GM19239 (cell line): Measurements from ENCODE around the gene CLTB.

Experiments used
- DNase-seq: peaks from one replicate; pipeline ENCODE4 v3.0.0; 2011; ENCODE audit warnings: low spot score; ENCODE audit not compliant: insufficient read length
- FAIRE-seq: peaks from 2 replicates; lab custom pipeline; 2011; peaks lifted over from hg19 to GRCh38; lab: Jason Lieb, UNC

Gene CLTB

DNA sequence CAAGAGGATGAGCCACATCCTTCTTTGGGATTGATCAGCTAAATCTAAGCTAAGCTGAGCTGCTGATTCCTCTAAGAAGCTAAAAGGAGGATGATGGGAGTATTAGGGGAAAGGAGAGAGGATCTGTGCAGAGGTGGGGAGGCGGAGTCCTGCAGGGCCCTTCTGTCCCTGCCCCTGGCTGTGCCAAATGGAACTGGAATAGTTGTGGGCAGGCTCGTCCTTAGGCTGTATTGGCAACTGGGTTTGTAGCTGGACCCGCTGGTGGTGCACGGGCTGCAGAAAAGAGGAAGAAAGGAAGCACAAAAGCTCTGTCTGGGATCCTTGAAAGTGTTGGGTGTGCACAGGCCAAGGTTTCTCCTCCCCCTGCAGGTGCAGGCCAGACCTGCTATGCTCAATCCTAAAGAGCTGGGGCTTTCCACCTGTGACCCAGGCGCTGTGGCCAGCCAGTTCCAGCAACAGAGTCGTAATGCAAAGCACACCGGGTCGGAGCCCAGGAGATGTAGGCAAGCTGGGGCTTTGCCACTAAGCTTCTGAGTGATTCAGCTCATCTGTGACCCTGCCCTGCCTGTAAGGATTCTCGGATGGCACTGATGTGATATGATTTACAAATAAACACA lies 9.8 kb downstream of the CLTB start:
- DNase-seq = no peak
- FAIRE-seq = no peak

DNA sequence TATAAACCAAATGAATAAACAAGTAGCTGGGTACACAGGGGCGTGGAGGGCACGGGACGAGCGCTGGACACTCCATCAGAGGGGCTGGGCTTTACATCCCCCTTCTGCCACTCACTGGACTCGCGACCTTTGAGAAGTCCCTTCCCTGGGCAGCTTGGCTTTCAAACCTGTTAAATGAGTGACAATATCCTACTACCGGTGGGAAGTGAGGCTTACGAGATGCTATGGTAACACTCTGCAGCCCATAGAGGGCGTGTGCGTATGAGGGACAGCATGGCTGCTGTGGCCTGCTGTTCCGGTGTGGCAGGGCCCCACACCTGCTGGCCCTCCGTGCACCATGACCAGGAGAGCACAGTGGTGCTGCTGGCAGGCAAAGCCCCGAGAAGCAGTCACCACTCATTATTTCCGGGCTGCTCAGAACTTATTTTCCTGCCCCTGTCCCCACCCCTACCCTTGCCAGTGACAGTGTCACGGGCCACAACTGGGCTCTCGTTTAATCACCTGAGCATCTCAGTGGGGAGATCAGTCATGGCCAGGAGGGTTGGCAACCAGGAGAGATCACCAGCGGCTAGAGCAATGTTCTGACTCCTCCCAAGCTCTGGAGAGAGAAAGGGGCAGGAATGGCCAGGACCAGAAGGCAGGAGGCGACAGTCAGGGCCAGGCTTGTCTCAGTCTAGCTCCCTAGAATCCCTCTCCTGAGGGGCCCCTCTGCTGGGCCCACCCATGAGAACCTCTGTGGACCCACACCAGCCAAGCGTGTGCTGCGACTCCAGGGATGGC lies 10.5 kb downstream of the CLTB start:
- FAIRE-seq = no peak
- DNase-seq = no peak

DNA sequence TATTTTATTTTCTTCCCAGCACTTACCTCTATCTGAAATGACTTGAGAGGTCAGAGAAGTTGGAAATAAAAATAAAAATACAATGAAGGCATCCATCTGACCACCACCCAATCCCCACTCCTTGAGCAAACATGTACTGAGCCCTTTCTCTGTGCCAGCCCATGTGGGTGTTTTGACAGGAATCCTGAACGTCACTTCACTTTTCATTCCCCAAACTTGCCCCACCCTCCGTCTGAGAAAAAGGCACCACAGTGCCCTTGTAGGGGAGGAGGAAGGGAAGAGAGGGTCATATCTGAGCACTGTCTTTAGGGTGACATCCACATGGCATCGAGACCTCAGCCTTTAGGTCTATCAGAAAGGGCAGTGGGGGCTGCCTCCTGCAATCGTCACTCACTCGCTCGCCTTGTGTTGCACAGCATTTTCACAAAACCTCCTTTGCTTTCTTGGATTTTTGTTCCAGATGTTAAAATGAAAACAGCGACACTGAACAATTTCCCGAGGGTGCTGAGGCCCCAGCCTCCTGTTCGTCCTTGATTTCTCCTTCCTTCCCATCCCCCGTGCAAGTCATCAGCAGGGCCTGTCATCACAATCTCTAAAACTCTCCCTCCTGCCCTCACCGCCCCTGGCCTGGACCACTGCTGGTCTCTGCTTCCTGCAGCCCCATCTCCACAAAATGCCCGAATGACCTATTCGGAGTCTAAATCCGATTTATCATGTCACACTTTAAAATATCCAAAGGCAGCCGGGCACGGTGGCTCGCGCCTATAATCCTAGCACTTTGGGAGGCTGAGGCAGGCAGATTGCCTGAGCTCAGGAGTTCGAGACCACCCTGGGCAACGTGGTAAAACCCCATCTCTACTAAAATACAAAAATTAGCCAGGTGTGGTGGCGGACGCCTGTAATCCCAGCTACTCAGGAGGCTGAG lies 14.8 kb downstream of the CLTB start:
- FAIRE-seq = no peak
- no peak for DNase-seq

GRCh38 chr5:176400382-176401156 lies 15.8 kb downstream of the CLTB start:
- FAIRE-seq (no peak), DNase-seq (no peak)

GRCh38 chr5:176397736-176398420 lies 18.5 kb downstream of the CLTB start:
- no peak for DNase-seq
- no peak for FAIRE-seq

DNA sequence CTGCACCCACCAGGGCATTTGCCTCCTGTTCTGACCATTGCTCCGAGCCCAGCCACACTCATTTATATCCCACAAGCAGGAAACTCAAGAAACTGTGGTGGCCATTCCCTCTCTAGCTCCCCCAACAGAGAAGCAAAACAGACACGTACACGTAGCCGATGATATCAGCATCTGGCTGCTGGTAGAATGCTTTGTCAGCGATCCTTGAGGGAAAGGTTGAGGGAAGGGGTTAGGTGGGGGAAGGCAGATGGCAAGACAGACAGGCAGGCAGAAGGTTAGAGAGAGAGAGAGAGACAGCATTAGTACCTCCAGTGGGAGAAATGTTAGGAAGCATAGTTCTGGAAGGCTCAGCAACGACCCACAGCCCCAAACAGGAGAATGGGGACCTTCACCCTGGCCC lies 20.0 kb downstream of the CLTB start:
- DNase-seq (no peak), FAIRE-seq (no peak)

DNA sequence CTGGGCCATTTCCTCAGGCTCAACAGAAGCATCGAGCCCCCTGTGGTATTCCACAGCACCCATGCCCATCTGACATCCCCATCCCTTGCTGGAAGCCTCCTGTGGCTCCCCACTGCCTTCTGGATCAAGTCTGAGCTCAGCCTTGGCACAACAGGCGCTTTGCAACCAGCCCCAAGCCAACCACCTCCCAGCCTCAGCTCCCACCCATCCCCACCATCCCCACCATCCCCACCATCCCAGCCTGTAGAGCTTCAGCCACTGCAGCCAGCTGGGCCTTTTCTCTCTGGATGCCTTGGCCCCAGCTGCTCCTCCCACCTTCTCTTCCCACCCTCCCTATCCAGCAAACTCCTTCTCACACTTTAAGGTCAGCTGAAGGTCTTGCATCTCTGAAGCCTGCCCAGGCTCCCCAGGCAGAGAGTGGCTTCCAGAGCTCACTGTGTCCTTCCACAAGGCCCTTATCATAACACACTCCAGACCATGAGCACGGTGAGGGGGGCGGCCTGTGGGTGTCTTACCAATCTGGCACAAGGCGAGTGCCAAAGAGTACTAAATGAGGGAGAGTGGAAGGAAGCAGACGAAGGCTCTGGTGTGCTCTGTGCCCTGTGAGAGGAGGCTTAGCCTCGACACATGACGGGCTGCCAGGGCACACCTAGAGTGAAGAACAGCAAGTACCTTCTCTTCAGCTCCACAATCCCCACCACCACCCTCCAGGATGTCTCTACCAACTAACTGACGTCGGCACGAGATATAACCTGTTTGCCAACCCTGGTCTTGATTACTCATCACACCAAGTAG lies 21.3 kb downstream of the CLTB start:
- FAIRE-seq = no peak
- DNase-seq = no peak

GRCh38 chr5:176394096-176394495 lies 22.2 kb downstream of the CLTB start:
- no peak for DNase-seq
- FAIRE-seq = no peak

- FAIRE-seq = no peak
Observed at GRCh38 chr5:176392526-176392925, 23.8 kb downstream of the CLTB start.

GRCh38 chr5:176391999-176392398 lies 24.3 kb downstream of the CLTB start:
- DNase-seq (no peak), FAIRE-seq (no peak)

More at GRCh38 chr5:176392526-176392925, 23.8 kb downstream of the CLTB start:
- DNase-seq = no peak

GRCh38 chr5:176391479-176391878 lies 24.9 kb downstream of the CLTB start:
- no peak for FAIRE-seq
- no peak for DNase-seq

DNA sequence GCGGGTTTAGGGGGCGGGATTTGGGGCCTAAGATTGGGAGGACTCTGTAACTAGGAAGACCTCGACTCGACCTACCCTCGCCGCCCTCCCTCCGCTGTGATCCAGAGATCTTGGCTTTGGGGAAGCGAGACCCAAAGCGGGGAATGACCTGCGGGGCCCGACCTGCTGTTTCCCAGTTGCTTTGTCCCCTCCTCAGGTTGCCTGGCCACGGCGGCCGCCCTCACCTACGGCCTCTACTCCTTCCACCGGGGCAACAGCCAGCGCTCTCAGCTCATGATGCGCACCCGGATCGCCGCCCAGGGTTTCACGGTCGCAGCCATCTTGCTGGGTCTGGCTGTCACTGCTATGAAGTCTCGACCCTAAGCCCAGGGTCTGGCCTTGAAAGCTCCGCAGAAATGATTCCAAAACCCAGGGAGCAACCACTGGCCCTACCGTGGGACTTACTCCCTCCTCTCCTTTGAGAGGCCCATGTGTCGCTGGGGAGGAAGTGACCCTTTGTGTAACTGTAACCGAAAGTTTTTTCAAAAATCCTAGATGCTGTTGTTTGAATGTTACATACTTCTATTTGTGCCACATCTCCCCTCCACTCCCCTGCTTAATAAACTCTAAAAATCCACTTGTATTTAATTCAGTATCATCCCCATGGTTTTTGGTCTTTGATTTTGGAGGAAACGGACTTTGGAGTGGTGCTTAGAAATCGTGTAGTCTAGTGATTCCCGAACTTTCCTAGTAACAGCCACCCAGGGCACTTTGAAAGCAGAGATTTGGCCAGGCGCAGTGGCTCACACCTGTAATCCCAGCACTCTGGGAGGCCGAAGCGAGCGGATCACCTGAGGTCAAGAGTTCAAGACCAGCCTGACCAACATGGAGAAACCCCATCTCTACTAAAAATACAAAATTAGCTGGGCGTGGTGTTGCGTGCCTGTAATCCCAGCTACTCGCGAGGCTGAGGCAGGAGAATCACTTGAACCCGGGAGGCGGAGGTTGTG lies 26.9 kb downstream of the CLTB start:
- FAIRE-seq = no peak
- no peak for DNase-seq

DNA sequence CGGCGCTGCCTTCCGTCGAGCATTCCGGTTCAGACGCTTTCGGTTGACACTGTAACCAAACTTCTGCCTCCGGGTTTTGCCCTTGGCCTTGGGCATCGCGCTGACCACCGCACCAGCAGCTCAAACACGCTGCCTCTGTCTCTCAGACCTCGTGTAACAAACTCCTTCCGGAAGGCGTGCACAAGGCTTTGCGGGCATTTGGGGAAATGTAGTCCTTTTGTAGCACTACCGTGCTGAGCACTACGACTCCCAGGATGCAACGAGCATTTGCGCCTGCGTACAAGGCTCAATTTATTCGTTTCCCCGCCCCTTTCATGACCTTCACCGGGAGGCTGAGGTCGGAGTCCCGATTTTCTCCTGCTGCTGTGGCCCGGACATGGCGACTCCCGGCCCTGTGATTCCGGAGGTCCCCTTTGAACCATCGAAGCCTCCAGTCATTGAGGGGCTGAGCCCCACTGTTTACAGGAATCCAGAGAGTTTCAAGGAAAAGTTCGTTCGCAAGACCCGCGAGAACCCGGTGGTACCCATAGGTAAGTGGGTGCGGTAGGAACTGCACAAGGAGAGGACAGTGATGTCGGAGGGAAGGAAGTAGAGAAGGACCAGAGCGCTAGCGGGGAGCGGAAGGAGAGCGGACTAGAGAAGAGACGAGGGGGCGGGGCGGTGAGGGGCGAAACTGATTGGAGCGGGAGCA lies 27.8 kb downstream of the CLTB start, which contains the start of the genes HIGD2A and NOP16:
Gene HIGD2A (plus strand): TSS at position 308 of the 691 bp plus-strand sequence. CDS start 69 bp downstream, at position 377.
Gene NOP16 (minus strand): TSS at position 155 of the 691 bp plus-strand sequence. CDS start 59 bp downstream, at position 96.
- FAIRE-seq (peak; percentile 98), DNase-seq (peak; percentile 96)

DNA sequence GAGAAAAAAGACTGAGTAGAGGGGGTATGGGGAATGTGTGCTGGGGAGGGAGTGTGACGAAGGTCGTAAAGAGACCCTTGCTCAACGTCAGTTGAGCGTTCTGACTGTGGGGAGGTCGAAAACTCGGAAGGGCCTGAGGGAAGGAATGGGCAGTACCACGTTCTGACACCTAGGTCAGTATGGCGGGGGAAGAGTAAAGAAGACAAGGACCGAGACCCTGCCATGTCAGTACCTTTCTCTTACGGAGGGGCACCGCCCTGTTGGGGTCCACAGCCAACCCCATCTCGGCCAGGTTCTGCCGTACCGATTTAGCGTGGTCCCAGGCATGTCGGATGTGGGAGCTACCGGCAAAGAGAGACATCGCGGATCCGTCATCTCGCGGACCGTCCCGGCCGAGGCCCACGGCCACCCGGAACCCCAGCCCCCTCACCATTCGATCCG lies 28.3 kb downstream of the CLTB start:
- DNase-seq (no peak), FAIRE-seq (no peak)

DNA sequence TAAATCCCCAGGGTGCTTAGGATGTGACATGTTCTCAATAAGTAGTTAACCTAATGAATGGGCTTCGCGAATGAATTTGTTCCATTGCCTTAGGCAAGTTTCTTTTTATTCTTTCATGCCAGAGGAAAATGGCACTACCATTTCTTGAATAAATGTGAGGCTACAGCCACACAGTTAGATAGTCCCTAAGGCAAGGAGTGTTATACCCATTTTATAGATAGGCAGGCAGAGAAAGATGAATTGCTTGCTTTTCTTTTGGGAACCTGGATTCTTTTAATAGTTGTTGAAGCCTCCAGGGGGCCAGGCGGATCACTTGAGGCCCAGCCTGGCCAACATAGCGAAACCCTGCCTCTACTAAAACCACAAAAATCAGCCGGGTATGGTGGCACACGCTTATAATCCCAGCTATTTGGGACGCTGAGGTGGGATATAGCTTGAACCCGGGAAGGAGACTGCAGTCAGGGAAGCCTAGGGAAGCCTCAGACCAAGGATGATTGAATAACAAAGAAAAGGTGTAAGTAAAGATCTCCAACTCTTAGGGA lies 28.9 kb downstream of the CLTB start:
- DNase-seq (no peak), FAIRE-seq (no peak)

DNA sequence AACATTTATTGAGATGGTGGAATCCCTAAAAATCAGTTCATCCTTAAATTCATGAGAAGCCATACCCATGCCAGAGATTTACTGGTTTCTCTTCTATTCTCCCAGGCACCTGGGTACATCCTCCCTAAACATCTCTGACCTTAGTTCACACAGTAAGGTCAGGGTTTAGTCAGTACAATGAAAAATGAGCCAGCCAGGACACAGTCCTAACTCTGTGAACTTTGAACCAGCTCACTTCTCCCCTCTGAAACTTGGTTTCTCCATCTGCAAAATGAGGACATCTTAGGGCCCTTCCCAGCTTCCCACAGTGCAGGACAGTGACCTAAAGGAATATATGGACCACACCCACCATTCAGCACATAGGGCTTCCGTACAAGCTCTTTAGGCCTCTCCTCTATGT lies 29.8 kb downstream of the CLTB start:
- FAIRE-seq (no peak), DNase-seq (no peak)
